GM18507 (cell line): Measurements from ENCODE around the gene RBPJ.
"Not testable (repeated sequence)": the region's sequence is repeated elsewhere in the genome, so short reads cannot be mapped to it uniquely, and the experiment has no call there.

Source experiments
- DNase-seq: peaks from one replicate; pipeline ENCODE4 v3.0.0; 2011; ENCODE audit warnings: low read depth; ENCODE audit not compliant: insufficient read length; ENCODE audit errors: extremely low spot score
- FAIRE-seq: peaks from 2 replicates; lab custom pipeline; 2011; peaks lifted over from hg19 to GRCh38; lab: Jason Lieb, UNC

Gene RBPJ

GRCh38 chr4:26300314-26301307, 20.2 kb upstream of the RBPJ start:
- FAIRE-seq, result no peak
- DNase-seq, result no peak

- DNase-seq (no peak), FAIRE-seq (no peak)
Measured at GRCh38 chr4:26302031-26302899, 18.5 kb upstream of the RBPJ start.

- no peak for FAIRE-seq
- no peak for DNase-seq
Measured at GRCh38 chr4:26303008-26303407, 17.8 kb upstream of the RBPJ start.

GRCh38 chr4:26307037-26307800, 13.6 kb upstream of the RBPJ start:
- no peak for FAIRE-seq

GRCh38 chr4:26308568-26308967, 12.2 kb upstream of the RBPJ start:
- DNase-seq, result no peak
- no peak for FAIRE-seq

More at GRCh38 chr4:26307037-26307800, 13.6 kb upstream of the RBPJ start:
- DNase-seq, result no peak

GRCh38 chr4:26310264-26310663, 10.6 kb upstream of the RBPJ start:
- FAIRE-seq (no peak), DNase-seq (no peak)

GRCh38 chr4:26311633-26312032, 9.2 kb upstream of the RBPJ start:
- FAIRE-seq (no peak), DNase-seq (no peak)

- FAIRE-seq, DNase-seq: not testable (repeated sequence)
Measured at GRCh38 chr4:26315316-26315932, 5.4 kb upstream of the RBPJ start.

- no peak for DNase-seq
- FAIRE-seq, result no peak
Measured at GRCh38 chr4:26317766-26318165, 3.0 kb upstream of the RBPJ start.

- DNase-seq (peak; percentile 88), FAIRE-seq (peak; percentile 98)
Measured at GRCh38 chr4:26319467-26319948, 1.3 kb upstream of the RBPJ start.

- FAIRE-seq (peak; percentile 67), DNase-seq (peak; percentile 29)
Measured at GRCh38 chr4:26319949-26320537, 771 bp upstream of the RBPJ start.

- DNase-seq (no peak), FAIRE-seq (no peak)
Measured at GRCh38 chr4:26321373-26322221, 783 bp downstream of the RBPJ start.

GRCh38 chr4:26322346-26322745, 1.5 kb downstream of the RBPJ start:
- FAIRE-seq (no peak), DNase-seq (no peak)

- FAIRE-seq (no peak), DNase-seq (no peak)
Measured at GRCh38 chr4:26323821-26324220, 3.0 kb downstream of the RBPJ start.

- FAIRE-seq, result peak; percentile 69
Measured at GRCh38 chr4:26325191-26325590, 4.4 kb downstream of the RBPJ start.

GRCh38 chr4:26326791-26327190, 6.0 kb downstream of the RBPJ start:
- no peak for FAIRE-seq
- DNase-seq, result no peak

More at GRCh38 chr4:26325191-26325590, 4.4 kb downstream of the RBPJ start:
- DNase-seq, result no peak

GRCh38 chr4:26330186-26330787, 9.5 kb downstream of the RBPJ start:
- DNase-seq, result no peak
- peak; percentile 85 for FAIRE-seq
